HG03064 (cell line): ENCODE results near the gene BCAT1.
"Not testable (repeated sequence)": the region's sequence is repeated elsewhere in the genome, so short reads cannot be mapped to it uniquely, and the experiment has no call there.

Experiments used
- ATAC-seq: cut with Tn5 transposase; IDR thresholded peaks from one replicate; pipeline ENCODE4 v1.9.1; 2021; ENCODE audit warnings: low read depth; ENCODE audit not compliant: unreplicated experiment

Gene BCAT1

DNA sequence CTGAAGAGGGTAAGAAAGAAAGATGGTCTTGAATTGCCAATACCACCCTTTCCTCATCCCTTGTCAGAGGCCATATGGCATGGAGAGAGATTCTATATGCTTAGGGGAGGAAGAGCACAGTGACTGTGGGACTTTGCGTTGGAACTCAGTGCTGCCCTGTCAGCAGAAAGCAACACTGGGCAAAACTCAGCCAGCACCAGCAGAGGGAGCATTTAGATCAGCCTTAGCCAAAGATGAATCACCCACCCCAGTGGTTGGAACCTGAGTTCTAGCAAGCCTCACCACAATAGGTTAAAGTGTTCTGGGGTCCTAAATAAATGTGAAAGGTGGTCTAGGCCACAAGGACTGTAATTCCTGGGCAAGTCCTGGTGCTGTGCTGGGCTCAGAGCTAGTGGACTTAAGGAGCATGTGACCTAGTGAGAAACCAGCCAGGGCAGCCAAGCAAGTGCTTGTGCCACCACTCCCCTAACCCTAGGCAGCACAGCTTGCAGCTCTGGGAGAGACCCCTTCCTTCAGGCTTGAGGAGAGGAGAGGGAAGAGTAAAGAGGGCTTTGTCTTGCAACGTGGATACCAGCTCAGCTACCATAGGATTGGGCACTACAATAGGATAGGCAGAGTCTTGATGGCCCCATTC, 11.4 kb upstream of the BCAT1 start:
- ATAC-seq = peak; percentile 71

DNA sequence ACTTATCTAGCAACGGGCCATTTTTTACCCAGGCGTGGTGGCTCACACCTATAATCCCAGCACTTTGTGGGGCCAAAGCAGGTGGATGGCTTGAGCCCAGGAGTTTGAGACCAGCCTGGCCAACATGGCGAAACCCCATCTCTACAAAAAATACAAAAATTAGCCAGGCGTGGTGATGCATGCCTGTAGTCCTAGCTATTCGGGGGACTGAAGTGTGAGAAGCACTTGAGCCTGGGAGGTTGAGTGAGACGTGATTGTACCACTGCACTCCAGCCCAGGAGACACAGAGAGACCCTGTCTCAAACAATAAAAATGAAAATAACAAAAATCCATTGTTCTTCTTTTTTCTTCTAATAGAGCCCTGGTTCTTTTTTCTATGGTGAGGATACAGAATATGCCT, 7.5 kb upstream of the BCAT1 start:
- not testable (repeated sequence) for ATAC-seq

DNA sequence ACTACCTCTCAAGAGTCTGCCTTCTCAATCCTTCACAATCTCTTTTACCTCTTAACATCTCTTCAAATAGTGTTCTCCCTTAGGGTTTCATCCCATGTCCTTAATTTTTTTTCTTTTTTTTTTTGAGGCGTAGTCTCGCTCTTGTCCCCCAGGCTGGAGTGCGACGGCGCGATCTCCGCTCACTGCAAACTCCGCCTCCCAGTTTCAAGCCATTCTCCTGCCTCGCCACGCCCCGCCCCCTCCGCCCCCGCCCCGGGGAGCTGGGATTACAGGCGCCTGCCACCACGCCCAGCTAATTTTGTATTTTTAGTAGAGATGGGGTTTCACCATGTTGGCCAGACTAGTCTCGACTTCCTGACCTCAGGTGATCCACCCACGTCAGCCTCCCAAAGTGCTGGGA, 7.0 kb upstream of the BCAT1 start:
- ATAC-seq = no peak

DNA sequence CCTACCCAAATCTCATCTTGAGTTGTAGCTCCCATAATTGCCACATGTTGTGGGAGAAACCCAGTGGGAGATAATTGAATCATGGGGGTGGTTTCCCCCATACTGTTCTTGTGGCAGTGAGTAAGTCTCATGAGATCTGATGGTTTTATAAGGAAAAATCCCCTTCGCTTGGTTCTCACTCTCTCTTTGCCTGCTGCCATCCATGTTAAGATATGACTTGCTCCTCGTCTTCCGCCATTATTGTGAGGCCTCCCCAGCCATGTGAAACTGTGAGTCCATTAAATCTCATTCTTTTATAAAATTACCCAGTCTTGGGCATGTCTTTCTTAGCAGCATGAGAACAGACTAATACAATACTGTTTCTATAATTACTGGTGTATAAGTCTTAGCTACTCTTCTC, 6.5 kb upstream of the BCAT1 start:
- ATAC-seq = no peak

DNA sequence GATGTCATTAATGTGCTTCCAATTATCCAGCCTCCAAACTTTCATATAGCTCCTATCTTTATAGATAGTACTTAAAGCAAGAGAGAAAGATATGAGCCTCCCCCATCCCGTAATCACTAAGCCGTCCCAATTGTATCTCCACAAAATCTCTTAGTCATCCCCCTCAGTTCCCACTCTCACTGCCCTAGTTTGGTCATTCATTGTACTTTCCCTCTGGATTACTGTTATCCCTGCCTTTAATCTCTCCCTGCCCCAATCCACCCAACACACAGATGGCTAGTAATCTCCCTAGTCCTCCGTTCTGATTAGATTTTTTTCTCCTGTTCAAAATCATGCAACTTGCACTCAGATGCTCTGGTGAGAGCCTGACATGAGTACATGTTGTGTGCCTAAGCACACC, 5.4 kb upstream of the BCAT1 start:
- no peak for ATAC-seq

DNA sequence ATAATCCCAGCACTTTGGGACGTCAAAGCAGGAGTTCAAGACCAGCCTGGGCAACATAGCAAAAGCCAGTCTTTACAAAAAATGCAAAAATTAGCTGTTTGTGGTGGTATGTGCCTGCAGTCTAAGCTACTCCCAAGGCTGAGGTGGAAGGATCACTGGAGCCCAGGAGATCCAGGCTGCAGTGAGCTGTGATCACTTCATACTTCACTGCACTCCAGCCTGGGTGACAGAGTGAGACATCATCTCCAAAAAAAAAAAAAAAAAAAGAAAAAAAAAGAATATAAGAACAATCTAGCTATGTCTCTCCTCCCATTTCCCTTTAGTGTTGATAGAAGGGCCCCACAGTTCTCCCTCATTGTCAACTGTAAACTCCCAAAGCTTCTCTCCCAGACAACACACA, 3.5 kb upstream of the BCAT1 start:
- ATAC-seq = no peak

DNA sequence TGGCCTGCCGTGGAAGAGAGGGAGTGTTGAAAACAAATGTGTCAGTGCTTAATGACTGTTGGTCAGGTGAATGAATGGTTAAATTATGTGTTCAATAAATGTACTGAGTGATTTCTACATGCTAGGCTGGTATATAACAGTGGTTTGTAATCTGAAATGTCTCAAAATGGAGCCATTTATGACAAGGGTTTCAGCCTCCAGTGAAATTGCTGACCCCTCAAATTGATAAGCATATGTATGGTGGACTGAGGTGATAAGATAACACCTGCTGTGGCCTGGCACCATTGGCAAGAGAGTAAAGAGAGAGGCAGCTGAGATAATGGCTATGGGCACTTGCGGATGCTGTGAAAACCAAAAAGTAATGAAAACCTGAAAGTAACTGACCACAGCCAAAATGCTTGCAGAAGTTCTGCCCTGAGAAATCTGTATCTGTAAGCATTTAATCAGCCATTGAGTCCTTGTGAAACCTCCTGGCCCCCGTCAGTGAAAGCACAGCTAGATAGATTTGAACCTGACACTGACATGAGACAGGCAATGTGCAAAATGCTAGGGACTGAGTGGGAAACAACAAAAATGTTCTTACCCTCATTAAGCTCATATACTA, 1.4 kb upstream of the BCAT1 start:
- ATAC-seq = peak; percentile 43

DNA sequence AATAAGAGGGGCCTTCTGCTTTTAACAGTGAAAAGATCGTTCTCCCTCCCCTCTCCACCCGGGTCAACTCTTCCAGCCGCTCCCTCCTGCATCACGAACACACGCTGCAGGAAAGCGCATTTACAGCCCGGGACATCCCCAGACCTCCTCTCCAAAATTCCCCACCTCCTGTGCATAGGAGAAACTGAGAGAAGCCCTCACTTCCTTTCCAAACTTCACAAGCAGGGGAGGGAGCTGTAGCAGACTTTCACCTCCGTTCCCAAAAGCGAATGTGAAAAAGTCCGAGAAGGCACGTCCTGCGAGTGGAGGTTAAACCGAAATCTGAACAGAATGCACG, 513 bp downstream of the BCAT1 start:
- no peak for ATAC-seq

DNA sequence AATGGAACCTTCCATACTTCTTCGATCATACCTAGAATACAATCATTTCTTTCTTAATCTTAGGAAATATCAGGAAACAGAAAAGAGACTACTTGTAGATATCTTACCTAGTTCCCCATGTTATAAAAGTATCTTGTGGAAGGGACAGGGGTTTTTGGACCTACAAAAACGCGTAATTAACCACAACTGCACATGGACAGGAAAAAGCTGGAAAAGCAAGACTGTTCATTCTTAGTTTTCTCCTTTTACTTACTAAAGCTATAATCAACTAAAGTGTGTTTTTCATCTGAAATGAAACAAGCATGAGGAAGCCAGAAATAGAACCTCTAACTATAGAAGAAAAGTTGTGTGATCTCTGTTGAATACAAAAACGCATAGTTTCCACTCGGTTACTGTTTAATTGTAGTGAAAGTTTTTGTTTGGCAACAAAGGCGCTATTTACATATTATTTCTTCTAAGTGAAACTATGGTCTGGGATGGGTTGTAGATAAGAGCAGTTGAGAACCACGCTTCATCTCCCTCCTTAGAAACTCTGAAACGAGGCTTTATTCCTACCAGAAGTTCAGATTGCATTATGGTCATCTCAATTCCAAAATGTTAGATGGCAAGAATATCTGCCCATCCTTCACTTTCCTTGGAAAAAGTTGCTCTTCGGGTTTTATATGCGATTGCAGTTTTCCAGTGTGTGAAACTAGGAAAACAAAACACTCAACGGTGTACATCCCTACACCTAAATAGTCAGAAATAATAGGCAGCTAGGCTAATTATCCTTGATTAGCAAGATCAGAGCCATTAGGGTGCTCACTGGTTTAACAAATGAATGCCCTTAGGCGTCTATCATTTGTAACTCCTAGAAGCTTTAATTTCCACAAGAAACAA, 1.1 kb downstream of the BCAT1 start:
- no peak for ATAC-seq

DNA sequence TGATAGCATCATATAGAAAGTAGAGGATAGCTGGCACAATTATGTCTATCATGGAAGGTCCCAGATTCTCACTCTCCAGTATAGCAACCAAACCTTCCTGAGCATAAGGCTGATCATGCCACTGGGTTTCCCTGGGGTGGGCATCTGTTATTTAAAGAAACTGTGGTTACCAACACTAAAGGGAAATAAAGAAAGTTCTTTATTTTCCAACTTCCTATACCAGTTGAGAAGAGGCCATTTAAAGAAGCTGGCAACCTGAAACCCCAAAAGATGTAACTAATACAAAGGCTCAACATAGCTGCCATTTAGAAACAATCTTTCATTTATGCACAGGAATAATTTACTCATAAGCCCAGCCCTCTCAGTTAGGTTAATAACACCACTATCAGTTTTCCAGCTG, 3.1 kb downstream of the BCAT1 start:
- no peak for ATAC-seq

DNA sequence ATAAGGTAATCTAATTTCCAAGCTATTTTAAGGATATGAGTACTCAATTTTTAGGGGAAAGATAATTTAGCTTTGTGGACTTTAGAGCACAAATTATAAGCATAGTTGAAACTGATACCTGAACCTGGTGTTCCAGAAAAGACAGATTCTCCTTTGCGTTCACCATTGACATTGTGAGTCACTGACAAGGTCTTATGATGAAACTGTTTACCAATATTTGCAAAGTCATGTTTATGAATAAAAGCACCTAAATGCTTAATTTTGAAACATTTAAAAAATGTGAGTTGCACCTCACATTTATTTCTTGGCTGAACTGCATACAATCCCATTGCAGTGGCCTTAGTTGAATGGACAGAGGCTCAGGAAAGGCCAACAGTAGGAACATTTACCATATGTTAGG, 3.9 kb downstream of the BCAT1 start:
- ATAC-seq = no peak

DNA sequence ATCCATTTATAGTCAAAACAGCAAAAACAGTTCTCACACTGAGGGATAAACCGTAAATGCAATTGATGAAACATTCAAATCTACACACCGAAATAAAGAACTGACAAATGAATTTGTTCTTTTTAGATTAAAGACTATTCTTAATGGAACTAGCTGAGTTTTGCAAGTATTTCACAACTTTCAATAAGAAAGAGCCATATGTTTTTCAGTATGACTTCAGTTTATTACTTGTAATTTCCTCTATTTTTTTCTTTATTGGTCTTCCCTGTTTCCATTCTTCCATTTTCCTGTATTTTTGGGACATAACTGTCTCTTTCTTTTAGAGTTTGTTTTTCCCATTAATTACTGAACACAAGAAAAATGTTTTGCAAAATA, 4.3 kb downstream of the BCAT1 start:
- no peak for ATAC-seq

DNA sequence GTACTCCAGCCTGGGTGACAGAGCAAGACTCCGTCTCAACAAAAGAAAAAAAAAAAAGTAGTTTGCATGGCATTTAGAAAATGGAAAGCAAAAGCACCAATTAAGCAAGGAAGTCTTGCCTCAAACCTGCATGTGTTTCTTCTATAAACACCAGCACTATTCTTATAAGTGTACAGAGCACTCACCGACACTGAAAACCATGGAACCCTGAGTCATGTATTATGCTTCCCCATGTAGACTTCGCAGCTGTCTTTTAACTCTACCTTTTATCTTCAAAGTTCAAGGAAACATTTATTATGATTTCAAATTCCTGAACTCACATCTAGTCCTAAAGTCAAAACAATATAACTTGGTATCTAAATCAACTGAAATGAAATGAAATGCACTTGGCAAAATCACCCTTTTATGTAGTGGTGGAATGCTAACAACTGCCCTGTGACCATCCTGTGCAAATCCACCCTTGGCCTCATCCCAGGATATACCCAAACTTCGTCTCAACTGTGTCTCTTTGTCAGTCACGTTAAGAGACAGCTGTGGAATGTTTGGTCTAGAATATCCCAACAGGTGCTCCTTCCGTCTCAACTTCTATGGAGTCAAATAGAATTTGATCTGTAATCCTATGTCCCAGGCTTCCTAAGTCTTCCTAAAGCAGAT, 4.8 kb downstream of the BCAT1 start:
- no peak for ATAC-seq

DNA sequence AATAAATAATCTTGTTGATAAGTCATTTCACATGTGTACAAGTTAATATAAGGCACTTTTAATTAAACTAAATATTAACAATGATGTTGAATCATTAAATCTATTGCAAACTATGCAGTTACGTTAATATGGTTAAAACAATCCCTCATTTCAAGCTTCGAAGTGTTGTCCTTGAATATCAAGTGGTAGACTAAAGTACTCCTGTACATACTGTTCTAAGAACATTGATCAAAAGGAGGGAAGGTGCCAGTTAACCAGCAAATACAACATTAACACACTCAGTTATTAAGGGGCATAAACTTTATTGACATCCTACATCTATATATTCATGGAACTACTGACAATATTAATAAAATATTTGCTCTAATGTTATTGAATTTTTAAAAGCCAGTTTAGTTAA, 8.7 kb downstream of the BCAT1 start:
- ATAC-seq = no peak

DNA sequence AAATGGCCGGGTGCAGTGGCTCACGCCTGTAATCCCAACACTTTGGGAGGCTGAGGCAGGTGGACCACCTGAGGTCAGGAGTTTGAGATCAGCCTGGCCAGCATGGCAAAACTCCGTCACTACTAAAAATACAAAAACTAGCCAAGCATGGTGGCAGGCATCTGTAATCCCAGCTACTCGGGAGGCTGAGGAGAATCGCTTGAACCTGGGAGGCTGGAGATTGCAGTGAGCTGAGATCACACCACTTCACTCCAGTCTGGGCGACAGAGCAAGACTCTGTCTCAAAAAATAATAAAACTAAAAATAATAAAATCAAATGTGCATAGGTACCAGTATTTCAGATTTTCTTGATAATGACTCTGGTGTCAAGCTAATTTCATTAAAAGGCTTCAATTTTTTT, 9.3 kb downstream of the BCAT1 start:
- ATAC-seq = not testable (repeated sequence)

DNA sequence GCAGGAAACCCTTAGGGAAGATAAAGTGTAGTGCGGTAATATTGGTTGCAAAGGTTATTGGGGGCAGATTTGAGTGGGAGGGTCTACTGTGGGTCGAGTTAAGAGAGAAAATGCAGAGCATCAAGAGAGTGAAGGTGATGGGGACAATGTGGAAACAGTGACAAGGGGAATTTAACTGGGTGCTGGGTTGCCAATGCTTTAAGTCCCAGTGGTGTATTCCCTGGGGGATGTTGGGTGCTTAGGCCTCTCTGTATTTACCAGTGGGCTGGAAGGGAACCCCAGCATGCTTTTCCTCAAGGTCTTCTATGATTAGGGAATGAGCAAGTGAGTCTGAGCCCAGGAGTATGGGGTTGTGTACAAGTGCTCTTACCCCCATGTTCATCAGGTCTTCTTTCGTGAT, 10.6 kb downstream of the BCAT1 start:
- ATAC-seq = no peak

DNA sequence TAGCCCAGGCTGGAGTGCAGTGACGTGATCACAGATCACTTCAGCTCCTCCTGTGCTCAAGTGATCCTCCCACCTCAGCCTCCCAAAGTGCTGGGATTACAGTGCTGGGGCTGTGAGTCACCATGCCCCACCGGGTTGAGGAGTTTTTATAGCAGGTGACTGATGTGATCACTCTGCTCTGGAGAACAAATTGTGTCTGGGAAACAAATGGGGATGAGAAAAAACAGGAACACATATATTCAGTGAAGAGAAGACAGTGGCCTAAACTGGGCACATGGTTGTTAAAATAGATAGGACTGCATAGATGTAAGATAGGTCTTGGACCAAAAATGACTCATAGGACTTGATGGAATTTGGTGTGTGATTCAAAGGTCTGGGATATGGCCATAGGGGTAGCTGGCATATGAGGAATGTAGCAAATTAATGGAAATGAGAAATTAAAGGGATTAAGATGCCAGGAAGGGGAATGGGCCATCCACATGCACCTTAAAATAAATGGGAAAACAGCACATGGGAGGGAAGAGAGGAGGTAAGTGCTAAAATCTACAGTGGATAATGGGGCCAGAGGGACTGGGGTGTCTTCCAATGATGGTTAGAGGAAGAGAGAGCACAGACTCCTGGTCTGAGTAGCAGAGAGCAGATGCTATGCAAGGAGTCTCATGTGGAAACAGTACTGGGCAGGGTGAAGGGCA, 11.2 kb downstream of the BCAT1 start:
- no peak for ATAC-seq

DNA sequence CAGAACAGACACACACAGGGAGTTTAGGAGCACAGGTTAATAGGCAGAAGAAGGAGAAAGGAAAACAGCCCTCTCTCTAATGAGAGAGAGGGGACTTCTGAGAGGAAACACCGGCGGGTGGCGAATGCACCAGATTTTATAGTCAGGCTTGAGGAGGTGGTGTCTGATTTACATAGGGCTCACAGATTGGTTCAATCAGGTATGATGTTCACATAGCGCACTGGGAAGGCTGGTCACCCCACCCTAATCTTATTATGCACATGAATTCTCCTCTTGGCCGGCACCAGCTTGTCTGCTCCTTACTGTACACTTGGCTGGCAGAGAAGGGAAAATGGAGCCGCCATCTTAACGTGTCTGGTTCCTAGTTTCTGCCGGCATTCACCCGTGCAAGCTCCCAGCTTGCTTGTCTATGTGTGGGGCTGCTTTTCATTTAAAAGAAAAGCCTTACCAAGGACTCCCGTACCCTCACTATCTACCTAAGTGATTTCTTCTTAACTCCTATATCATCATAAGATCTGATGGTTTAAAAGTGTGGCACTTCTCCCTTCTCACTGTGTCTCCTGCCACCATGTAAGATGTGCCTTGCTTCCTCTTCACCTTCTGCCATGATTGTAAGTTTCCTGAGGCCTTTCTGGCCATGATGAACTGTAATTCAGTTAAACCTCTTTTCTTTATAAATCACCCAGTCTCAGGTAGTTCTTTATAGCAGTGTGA, 15.1 kb downstream of the BCAT1 start:
- ATAC-seq = no peak

DNA sequence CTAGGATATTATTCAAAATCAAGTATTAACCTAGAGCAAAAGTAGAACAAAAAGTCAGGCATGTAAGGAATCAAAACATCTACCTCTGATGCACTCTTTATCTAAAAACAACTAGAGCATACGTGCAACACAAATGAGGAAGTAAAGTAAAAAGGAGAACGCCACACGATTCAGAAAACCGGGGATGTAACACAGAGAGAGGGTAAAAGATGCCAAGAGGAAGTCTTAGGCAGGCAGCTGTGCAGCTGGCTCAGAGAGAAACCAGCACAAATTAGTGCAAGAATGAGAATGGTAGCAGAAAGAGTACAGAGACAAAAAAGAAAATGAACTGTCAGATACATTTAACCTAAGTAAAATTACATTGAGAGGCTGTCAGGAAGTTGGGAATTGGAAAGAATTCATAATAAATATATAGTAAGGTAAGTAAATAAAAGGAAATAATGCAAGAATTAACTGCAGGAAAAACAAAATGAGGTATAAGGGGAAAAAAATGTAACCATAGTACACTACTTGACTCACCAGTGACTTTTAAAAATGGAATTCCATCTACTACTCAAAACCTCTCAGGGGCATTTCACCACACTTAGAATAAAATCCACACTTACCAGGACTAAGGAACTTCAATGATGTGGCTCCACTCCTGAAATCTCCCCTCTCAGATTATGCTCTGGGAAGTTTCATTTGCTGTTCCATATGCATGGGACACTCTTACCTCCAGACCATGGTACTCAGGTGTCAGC, 17.1 kb downstream of the BCAT1 start:
- peak; percentile 95 for ATAC-seq

DNA sequence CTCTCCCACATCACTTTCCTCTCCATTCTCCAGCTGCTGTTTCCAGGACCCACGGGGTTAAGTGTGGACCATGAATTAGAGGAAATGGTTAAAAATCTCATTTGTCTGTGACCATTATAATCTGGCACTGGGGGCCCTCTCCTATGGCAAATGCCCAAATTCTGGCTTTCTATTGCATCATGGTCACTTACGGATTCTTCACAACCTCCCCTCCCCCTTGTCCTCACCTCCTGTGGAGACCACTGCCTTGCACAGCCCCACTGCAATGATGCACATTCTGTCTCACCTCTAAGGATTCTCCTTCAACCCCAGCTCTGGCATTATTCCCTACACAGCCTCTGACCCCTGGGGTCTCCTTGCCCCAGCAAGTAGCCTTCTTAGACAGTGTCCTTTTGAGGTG, 18.9 kb downstream of the BCAT1 start:
- ATAC-seq = no peak
